Retinal pigment epithelial cell (primary cell): Measurements from ENCODE around the gene TOMM5.
"Not testable (repeated sequence)": the region's sequence is repeated elsewhere in the genome, so short reads cannot be mapped to it uniquely, and the experiment has no call there.

Source experiments
- DNase-seq: peaks from one replicate; pipeline ENCODE4 v3.0.0-alpha.2; 2010; ENCODE audit warnings: low read depth
- H3K4me3 ChIP-seq: 2 replicates; pipeline ENCODE4 v1.5.1; 2011; ENCODE audit warnings: mild to moderate bottlenecking, low read length, control low read depth, moderate library complexity
- TF ChIP-seq, protein P1 (sequence below): conservative IDR thresholded peaks from 2 replicates; pipeline ENCODE4 v1.5.1; 2011; ENCODE audit warnings: low read depth, low read length, control low read depth, inconsistent platforms

TOMM5 gene

DNA sequence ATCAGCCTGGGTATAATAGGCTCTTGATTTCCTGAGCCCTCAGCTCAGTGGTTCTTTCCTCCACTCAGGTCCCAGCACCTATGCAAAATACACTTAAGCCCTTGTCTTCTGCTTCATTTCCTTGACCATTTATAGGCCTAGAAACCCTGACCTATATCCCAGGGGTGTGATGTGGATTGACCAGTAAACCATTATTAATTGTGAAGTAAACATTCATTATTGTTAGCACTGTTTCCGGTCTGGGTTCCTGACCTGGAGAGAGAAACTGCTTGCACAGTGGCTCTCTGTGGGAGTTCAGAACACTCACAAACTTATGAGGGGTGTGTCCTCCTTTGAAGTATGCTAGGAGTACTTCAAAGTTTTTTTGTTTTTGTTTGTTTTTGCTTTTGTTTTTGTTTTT lies 19.6 kb upstream of the TOMM5 start:
- no peak for DNase-seq
- H3K4me3 ChIP-seq, result no peak overlapping the region
- TF ChIP-seq, protein P1, sequence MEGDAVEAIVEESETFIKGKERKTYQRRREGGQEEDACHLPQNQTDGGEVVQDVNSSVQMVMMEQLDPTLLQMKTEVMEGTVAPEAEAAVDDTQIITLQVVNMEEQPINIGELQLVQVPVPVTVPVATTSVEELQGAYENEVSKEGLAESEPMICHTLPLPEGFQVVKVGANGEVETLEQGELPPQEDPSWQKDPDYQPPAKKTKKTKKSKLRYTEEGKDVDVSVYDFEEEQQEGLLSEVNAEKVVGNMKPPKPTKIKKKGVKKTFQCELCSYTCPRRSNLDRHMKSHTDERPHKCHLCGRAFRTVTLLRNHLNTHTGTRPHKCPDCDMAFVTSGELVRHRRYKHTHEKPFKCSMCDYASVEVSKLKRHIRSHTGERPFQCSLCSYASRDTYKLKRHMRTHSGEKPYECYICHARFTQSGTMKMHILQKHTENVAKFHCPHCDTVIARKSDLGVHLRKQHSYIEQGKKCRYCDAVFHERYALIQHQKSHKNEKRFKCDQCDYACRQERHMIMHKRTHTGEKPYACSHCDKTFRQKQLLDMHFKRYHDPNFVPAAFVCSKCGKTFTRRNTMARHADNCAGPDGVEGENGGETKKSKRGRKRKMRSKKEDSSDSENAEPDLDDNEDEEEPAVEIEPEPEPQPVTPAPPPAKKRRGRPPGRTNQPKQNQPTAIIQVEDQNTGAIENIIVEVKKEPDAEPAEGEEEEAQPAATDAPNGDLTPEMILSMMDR, result no peak

DNA sequence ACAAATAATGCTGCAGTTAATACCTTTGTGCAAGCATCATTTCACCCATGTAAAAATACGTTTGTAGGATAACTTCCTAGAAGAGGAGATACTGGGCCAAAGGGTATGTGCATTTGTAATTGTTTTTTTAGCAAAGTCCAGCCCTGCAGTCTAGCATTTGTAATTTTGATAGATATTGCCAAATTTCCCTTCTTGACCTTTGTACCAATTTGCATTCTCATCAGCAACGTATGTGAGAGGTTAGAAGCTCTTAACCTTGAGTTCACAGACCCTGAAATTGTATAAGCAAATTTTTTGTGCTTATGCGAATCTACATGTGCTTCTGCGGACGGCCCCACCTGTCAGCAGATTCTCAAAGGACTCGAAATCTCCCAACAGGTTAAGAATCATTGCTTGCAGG lies 18.6 kb upstream of the TOMM5 start:
- DNase-seq, result no peak
- H3K4me3 ChIP-seq, result no peak overlapping the region
- TF ChIP-seq, protein P1, result no peak

DNA sequence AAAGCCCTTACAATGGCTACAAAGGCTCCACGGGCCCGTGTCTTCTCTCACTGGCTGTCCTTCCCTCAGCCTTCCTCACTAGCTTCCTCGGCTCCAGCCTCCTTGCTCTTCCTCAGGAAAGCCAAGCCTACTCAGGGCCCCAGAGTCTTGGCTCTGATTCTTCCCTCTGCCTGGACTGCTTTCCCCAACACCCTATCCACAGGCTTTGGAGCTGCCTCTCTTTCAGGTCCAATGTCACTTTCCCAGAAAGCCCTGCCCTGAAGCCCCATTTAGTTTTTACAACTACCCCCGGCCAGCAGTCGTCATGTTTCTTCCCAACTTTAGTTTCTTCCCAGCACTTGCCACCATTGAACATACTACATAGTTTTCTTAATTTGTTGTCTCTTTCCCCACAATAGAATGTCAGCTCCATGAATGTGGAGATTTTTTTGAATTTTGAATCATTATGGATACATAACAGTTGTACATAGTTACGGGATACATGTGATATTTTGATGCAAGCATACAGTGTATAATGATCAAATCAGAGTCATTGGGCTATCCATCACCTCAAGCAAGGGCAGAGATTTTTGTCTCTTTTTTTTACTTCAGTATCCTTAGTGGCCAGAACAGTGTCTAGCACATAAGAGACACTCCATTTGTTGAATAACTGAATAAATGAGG lies 17.5 kb upstream of the TOMM5 start:
- no peak for DNase-seq
- TF ChIP-seq, protein P1, result no peak
- H3K4me3 ChIP-seq, result no peak overlapping the region

DNA sequence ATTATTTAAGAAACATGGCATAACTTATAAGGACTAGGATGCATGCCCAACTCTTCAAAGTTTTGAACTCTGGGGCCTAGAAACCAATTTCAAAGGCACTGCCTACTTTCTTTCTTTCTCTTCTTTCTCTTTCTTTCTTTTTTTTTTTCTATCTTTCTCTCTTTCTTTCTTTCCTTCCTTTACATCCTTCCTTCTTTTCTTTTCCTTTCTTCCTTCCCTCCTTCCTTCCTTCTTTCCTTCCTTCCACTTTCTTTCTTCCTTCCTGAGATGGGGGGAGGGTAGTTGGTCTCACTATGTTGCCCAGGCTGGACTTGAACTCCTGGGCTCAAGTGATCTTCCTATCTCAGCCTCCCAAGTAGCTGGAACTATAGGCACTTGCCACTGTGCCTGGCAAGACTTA lies 15.9 kb upstream of the TOMM5 start:
- TF ChIP-seq, protein P1, result no peak
- H3K4me3 ChIP-seq, result no peak overlapping the region
- DNase-seq, result no peak

DNA sequence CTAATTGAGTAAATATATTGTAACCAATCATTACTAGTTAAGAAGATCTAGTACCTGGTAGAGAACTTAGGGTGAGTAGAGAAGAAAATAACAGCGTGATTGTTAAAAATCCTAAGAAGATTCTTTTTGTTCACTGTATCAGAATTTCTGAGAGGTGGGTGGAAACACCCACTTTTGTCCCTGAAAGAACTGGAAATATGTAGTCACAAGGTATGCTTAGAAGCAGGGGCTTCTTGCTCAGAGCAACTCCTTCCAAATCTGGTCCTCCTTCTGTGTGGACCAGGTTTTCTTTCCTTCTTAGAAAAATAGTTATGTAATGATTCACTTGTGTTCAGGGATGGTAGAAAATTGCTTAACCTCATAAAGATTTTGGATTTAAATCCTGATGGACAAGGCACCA lies 11.9 kb upstream of the TOMM5 start:
- DNase-seq, result no peak
- TF ChIP-seq, protein P1, result no peak

DNA sequence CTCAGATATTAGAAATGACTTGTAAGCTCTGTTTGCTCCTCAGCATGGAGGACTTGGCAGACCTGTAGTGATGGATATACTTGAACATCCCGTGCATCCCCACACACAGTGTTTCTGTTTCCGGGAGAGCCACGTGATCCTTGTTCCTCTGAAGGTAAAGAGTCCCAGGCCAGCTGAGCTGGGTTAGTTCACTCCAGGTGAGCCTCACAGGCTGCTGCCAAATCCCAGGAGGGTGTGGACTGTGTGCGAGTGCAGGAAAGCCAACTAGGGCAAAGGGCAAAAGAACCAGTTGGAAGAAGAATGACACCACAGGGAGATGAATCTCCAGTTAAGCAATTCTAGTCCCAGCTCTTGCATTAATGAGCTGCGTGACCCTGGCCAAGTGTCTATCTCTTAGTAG lies 10.4 kb upstream of the TOMM5 start:
- no peak overlapping the region for H3K4me3 ChIP-seq
- TF ChIP-seq, protein P1, result no peak
- DNase-seq, result no peak

More for the DNA sequence above, 11.9 kb upstream of the TOMM5 start:
- H3K4me3 ChIP-seq, result no peak overlapping the region

DNA sequence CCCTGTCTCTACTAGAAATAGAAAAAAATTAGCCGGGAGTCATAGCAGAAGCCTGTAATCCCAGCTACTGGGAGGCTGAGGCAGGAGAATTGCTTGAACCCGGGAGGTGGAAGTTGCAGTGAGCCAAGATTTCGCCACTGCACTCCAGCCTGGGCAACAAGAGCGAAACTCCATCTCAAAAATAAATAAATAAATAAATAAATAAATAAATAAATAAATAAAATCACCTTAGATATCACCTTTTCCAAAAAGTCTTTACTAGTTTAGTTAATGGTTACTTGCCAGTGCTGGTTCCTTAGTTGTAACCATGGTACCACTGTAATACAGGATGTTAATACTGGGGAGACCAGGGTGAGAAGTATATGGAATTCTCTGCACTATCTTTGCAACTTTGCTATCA lies 9.7 kb upstream of the TOMM5 start:
- DNase-seq, H3K4me3 ChIP-seq: not testable (repeated sequence)
